GM18508 (cell line): ENCODE measurements around the gene GRIP2.

Experiments
- ATAC-seq: cut with Tn5 transposase; IDR thresholded peaks from one replicate; pipeline ENCODE4 v1.9.1; 2021; ENCODE audit warnings: moderate number of reproducible peaks; ENCODE audit not compliant: insufficient read depth, unreplicated experiment

The GRIP2 gene

GRCh38 chr3:14473411-14473891, 66.7 kb downstream of the GRIP2 start:
- no peak for ATAC-seq

GRCh38 chr3:14472471-14473351, 67.4 kb downstream of the GRIP2 start:
- ATAC-seq: no peak

GRCh38 chr3:14471690-14472089, 68.5 kb downstream of the GRIP2 start:
- no peak for ATAC-seq

- ATAC-seq: no peak
Measured at GRCh38 chr3:14471016-14471415, 69.1 kb downstream of the GRIP2 start.

GRCh38 chr3:14470461-14470860, 69.7 kb downstream of the GRIP2 start:
- no peak for ATAC-seq

- ATAC-seq: no peak
Measured at GRCh38 chr3:14468621-14468981, 71.5 kb downstream of the GRIP2 start.

GRCh38 chr3:14467814-14468620, 72.1 kb downstream of the GRIP2 start:
- no peak for ATAC-seq

- no peak for ATAC-seq
Measured at GRCh38 chr3:14466179-14466903, 73.8 kb downstream of the GRIP2 start.

GRCh38 chr3:14465425-14465824, 74.7 kb downstream of the GRIP2 start:
- no peak for ATAC-seq

- no peak for ATAC-seq
Measured at GRCh38 chr3:14464521-14464920, 75.6 kb downstream of the GRIP2 start.

GRCh38 chr3:14464141-14464465, 76.0 kb downstream of the GRIP2 start:
- ATAC-seq: no peak

GRCh38 chr3:14463330-14464140, 76.6 kb downstream of the GRIP2 start:
- no peak for ATAC-seq

- no peak for ATAC-seq
Measured at GRCh38 chr3:14462738-14463137, 77.4 kb downstream of the GRIP2 start.

GRCh38 chr3:14461748-14462324, 78.3 kb downstream of the GRIP2 start:
- no peak for ATAC-seq

GRCh38 chr3:14461006-14461747, 79.0 kb downstream of the GRIP2 start:
- ATAC-seq: no peak

GRCh38 chr3:14460342-14461005, 79.7 kb downstream of the GRIP2 start:
- ATAC-seq: no peak

GRCh38 chr3:14459787-14460186, 80.4 kb downstream of the GRIP2 start:
- no peak for ATAC-seq

- no peak for ATAC-seq
Measured at GRCh38 chr3:14459384-14459783, 80.8 kb downstream of the GRIP2 start.
